ENCODE results near the gene ZNF236.

DNA sequence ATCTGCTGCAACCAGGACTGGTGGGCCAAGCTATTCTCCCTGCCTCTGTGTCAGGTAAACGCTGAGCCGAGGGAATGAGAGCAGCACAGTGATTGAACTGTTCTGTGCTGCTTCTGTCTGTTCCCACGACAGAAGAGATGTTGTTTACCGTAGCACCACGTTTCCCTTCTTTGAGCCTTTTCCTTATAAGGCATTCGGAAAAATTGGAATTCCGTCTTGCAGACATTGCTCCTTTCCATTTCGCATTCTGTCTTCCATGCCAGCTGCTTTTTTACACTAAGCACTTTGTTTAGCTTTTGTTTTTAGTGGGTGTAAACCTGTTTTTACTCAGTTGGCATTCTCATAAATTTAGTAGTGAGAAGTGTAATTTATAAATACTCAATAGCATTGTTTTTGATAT lies 103.1 kb downstream of the ZNF236 start:
- no peak for TF ChIP-seq EZH2 (IDR thresholded peaks at IDR 0.05)
- TF ChIP-seq, protein P1, sequence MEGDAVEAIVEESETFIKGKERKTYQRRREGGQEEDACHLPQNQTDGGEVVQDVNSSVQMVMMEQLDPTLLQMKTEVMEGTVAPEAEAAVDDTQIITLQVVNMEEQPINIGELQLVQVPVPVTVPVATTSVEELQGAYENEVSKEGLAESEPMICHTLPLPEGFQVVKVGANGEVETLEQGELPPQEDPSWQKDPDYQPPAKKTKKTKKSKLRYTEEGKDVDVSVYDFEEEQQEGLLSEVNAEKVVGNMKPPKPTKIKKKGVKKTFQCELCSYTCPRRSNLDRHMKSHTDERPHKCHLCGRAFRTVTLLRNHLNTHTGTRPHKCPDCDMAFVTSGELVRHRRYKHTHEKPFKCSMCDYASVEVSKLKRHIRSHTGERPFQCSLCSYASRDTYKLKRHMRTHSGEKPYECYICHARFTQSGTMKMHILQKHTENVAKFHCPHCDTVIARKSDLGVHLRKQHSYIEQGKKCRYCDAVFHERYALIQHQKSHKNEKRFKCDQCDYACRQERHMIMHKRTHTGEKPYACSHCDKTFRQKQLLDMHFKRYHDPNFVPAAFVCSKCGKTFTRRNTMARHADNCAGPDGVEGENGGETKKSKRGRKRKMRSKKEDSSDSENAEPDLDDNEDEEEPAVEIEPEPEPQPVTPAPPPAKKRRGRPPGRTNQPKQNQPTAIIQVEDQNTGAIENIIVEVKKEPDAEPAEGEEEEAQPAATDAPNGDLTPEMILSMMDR (IDR thresholded peaks at IDR 0.05), result no peak

Data from neural progenitor cell (in vitro differentiated cells).